ENCODE measurements around the gene LAMA2.

LAMA2 gene

DNA sequence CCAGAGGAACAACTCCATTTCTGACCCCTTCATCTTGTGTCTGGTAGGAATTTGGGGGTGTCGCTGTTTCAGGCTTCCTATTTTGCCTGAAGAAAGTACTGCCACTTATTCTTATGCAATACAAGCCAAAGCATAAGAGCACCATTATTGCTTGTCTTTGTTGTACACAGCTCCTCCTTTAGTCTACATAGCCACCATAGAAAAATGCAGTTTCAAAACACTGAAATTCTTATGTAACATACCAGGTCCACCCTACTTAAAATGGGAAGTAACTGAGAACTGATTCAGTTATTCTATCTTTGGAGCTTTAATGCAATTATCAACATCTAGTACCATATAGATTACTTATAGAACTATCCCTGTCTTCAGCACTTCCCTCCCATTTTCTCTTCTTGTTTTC lies 571.5 kb downstream of the LAMA2 start:
- DNase-seq (ENCODE audit: low read depth) = no peak

GRCh38 chr6:129455126-129455769 lies 572.3 kb downstream of the LAMA2 start:
- DNase-seq (ENCODE audit: low read depth) = no peak

DNA sequence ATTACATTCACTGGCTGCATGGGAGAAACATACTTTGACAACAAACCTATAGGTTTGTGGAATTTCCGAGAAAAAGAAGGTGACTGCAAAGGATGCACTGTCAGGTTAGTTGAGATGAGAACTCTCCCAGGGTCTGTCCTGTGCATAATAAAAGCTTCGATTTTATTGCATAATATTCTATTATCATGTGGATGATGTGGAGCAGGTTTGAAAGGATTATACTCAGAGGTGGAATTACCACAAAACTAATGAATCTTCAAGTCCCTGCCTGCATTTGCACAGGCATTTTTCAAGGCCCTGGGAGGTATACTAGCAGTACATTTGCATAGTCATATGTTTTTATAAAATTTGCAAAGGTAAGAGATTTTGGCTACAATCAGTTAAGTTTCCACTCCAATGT lies 577.3 kb downstream of the LAMA2 start:
- no peak for DNase-seq (ENCODE audit: low read depth)

- no peak for DNase-seq (ENCODE audit: low read depth)
Measured at GRCh38 chr6:129469070-129469662, 586.2 kb downstream of the LAMA2 start.

DNA sequence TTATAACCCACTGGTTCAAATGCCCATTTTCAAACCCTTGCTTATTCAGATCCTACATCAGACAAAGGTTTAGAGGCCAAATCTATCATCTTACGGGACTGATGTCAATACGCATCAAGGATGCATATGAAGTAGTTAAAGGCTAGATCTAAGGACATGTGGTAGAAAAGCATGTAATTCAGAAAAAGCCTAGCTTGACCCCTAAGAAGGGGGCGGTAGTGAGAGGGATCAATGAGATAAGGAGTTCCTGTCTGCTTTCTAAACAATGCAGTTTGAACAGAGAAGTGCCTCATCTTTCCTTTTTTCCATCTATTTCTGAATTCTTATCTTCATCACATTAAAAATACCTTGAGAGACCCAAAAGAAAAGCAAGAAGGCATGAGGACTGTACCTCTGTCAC lies 589.3 kb downstream of the LAMA2 start:
- DNase-seq (ENCODE audit: low read depth) = no peak

- DNase-seq (ENCODE audit: low read depth) = no peak
Measured at GRCh38 chr6:129473546-129473945, 590.6 kb downstream of the LAMA2 start.

GRCh38 chr6:129475477-129476247 lies 592.7 kb downstream of the LAMA2 start:
- no peak for DNase-seq (ENCODE audit: low read depth)

GRCh38 chr6:129476248-129476564 lies 593.3 kb downstream of the LAMA2 start:
- no peak for DNase-seq (ENCODE audit: low read depth)

GRCh38 chr6:129476810-129477209 lies 593.9 kb downstream of the LAMA2 start:
- no peak for DNase-seq (ENCODE audit: low read depth)

GRCh38 chr6:129478379-129478778 lies 595.4 kb downstream of the LAMA2 start:
- DNase-seq (ENCODE audit: low read depth) = no peak

DNA sequence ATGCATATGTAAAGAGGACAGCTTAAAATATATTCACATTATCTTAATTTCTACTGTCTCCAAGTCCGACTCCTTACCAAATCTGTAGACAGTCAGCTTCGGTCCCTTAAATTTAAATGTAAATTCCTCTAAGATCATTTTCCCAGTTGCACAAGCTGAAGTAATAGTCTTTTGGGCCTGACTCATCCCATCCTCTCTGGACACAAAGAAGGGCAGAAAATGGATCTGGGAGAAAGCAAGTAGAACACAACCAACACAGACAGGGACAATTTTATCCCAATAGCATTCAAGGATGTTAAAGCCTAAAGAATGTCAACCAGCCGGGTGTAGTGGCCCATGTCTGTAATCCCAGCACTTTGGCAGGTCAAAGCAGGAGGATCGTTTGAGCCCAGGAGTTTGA lies 598.8 kb downstream of the LAMA2 start:
- no peak for DNase-seq (ENCODE audit: low read depth)

DNA sequence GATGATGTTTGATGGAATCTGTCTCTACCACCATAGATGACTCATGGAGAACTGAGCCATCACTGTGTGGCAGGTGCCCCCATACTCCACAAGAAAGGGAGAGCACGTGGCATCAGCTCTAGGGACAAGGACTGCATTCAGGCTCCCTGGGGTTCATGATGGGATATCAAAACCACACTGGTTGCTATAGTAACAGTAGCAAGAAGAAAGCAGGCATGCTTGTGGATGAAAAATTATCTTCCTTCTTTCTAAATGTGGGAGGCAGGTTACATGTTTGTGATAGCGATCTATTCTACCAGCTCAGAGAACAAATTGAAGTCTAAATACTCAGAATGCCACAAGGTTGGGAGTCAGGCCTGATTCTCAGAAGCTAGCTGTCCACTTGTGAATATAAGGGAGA lies 602.8 kb downstream of the LAMA2 start:
- DNase-seq (ENCODE audit: low read depth) = no peak

- no peak for DNase-seq (ENCODE audit: low read depth)
Measured at GRCh38 chr6:129486327-129486726, 603.4 kb downstream of the LAMA2 start.

DNA sequence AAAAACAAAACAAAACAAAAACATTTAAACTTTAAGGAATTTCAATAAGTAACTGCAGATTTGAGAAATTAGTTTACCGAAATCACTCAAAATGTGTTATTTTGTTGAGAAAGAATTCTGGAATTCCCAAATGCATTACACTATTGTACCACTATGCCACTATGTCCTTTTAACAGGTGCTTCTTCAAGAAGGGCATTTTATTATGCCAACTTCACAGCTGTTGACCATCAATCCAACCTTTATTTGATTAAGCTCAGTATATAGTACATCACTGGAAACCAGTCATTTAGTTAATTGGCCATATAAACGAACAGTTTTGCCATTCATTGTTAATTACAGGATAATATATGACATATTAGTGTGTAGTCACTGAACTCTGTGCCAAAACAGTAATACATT lies 605.4 kb downstream of the LAMA2 start:
- no peak for DNase-seq (ENCODE audit: low read depth)

- no peak for DNase-seq (ENCODE audit: low read depth)
Measured at GRCh38 chr6:129489215-129489765, 606.4 kb downstream of the LAMA2 start.

DNA sequence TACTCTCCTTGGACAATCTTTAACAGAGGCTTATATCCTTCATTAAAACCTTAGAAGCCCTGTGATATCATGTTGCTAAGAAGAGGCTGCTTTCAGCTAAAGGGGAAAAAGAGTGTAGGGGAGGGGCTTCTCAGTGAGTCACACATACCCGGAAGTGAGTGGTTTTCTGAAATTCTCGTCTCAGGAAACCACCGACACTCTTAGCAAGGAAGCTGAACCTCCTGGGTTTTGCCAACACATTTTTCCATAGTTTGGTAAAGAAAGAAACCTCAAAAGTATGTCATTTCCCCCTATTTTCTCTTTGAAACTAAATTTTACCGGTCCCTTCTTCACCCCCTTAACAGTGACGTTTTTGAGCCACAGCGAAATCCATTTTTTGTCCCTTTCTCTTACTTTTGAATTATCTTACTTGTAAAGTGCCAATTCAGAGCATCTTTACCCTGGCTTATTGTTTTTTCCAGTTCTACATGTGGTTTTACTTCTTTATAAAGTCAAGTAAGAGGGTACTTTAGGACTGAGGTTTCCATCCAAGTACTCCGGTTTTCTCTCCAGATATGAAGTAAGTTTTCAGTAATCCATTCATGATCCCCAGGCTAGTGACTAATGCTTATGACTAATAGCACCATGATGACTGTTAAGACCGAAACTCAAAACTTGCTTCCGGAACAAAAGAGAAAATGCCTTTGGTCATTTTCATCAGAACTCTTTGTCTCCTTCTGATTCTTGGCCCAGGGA lies 607.8 kb downstream of the LAMA2 start:
- DNase-seq (ENCODE audit: low read depth) = peak; percentile 48

GRCh38 chr6:129491436-129491835 lies 608.5 kb downstream of the LAMA2 start:
- DNase-seq (ENCODE audit: low read depth) = no peak

- DNase-seq (ENCODE audit: low read depth) = no peak
Measured at GRCh38 chr6:129492260-129492659, 609.3 kb downstream of the LAMA2 start.

DNA sequence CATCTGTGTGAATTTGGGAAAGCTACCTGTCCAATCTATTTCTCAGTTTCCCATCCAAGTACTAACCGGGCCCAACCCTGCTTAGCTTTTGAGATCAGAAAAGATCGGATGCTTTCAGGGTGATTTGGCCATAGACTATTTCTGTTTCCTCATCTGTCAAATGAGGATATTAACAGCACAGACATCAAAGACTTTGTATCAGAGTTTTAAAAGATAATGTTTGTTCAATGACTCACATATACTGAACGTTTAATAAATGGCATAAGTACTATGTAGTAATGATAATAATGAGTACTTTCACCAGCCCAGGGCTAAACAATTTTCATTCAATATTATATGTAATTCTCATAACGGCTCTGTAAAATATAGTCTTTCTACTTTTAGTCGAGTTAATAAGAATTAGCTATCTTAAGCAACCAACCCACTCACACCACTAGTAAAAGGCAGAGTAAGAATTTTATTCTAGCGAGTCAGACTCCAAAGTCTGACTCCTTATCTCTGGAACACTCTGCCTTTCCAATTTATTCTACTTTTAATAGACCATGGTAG lies 610.5 kb downstream of the LAMA2 start:
- no peak for DNase-seq (ENCODE audit: low read depth)

DNA sequence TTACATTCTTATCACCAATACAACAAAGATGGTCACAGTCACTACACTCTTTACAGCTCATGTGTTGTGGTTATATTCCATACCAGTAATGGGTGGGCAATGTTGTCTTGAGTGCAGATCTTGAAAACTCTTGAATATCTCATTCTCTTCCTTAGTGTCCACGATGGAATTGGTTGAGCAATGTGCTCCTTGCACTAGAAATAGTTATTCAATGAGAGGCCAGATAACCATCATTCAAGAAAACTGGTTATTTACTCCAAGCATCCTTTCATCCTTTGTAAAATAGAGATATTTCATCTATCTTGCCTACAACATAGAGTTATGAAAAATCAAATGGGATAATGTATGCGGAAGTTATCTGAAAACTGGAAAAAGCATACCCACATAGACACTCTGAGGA lies 611.2 kb downstream of the LAMA2 start:
- DNase-seq (ENCODE audit: low read depth) = no peak

- no peak for DNase-seq (ENCODE audit: low read depth)
Measured at GRCh38 chr6:129494586-129494985, 611.6 kb downstream of the LAMA2 start.

- DNase-seq (ENCODE audit: low read depth) = no peak
Measured at GRCh38 chr6:129495652-129496051, 612.7 kb downstream of the LAMA2 start.
